ENCODE data around the gene NRIP3.
"Not testable (repeated sequence)": the region's sequence is repeated elsewhere in the genome, so short reads cannot be mapped to it uniquely, and the experiment has no call there.

The NRIP3 gene

DNA sequence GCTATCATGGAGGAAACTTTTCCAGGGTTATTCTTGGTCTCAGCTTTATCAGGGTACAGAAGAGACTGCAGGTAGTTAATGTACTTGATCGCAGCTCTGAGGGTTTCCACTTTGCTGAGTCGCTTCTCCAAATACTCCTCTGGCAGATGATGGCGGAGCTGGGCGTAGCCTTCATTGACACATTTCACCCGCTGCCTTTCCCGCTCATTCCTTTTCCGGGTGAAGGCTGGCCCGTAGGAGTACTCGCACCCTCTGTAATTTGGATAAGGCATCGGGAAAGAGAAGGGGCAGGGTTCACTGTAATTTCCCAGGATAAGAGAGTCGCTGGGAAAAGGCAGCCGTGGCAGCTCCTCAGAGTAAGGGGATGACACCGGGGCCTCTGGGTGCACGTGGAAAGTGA lies 66.1 kb downstream of the NRIP3 start:
- no peak overlapping the region for H3K4me3 ChIP-seq (ENCODE audit: low read depth, low read length)
- no peak for DNase-seq (ENCODE audit: low read depth)
- TF ChIP-seq MYC (IDR thresholded peaks at IDR 0.05; ENCODE audit: low read depth, low read length) (no peak), POLR2A (IDR thresholded peaks at IDR 0.05; ENCODE audit: extremely low read depth, insufficient read length) (no peak)
- TF ChIP-seq, protein P1, sequence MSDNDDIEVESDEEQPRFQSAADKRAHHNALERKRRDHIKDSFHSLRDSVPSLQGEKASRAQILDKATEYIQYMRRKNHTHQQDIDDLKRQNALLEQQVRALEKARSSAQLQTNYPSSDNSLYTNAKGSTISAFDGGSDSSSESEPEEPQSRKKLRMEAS (IDR thresholded peaks at IDR 0.05; ENCODE audit: low read depth, low read length) = no peak
- TF ChIP-seq, protein P2, sequence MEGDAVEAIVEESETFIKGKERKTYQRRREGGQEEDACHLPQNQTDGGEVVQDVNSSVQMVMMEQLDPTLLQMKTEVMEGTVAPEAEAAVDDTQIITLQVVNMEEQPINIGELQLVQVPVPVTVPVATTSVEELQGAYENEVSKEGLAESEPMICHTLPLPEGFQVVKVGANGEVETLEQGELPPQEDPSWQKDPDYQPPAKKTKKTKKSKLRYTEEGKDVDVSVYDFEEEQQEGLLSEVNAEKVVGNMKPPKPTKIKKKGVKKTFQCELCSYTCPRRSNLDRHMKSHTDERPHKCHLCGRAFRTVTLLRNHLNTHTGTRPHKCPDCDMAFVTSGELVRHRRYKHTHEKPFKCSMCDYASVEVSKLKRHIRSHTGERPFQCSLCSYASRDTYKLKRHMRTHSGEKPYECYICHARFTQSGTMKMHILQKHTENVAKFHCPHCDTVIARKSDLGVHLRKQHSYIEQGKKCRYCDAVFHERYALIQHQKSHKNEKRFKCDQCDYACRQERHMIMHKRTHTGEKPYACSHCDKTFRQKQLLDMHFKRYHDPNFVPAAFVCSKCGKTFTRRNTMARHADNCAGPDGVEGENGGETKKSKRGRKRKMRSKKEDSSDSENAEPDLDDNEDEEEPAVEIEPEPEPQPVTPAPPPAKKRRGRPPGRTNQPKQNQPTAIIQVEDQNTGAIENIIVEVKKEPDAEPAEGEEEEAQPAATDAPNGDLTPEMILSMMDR (IDR thresholded peaks at IDR 0.05; ENCODE audit: low read depth, low read length) = no peak

DNA sequence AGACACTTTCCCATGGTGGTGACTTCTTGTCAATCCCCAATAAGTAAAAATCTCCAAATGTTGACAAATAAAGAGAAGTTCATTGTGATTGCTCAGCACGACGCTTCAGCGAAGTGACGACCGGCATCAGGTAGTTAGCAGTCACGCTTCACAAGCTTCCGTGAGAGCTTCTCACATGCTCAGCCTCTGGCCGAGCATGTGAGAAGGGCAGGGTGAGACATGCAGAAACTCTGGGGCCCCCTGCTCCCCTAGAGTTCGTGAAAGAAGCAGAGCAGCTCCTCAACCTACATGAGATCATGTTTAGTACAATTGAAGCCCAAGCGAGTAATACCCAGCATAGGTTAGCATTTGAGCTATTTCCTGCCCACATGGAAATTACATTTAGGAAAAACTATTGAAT lies 66.6 kb downstream of the NRIP3 start:
- H3K4me3 ChIP-seq (ENCODE audit: low read depth, low read length) = no peak overlapping the region
- DNase-seq (ENCODE audit: low read depth) = no peak
- TF ChIP-seq POLR2A (IDR thresholded peaks at IDR 0.05; ENCODE audit: extremely low read depth, insufficient read length) (no peak), MYC (IDR thresholded peaks at IDR 0.05; ENCODE audit: low read depth, low read length) (no peak)
- TF ChIP-seq, protein P2 (IDR thresholded peaks at IDR 0.05; ENCODE audit: low read depth, low read length) = no peak
- TF ChIP-seq, protein P1 (IDR thresholded peaks at IDR 0.05; ENCODE audit: low read depth, low read length) = no peak

DNA sequence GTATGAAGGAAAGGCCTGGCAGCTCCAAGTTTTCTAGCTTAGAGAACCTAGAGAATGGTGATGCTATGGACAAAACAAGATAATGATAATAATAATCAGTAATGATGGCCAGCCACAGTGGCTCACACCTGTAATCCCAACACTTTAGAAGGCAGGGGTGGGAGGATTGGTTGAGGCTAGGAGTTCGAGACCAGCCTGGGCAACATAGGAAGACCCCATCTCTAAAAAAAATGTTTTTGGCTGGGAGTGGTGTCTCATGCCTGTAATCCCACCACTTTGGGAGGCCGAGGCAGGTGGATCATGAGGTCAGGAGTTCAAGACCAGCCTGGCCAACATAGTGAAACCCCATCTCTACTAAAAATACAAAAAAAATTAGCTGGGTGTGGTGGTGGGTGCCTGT lies 68.0 kb downstream of the NRIP3 start:
- DNase-seq (ENCODE audit: low read depth); H3K4me3 ChIP-seq (ENCODE audit: low read depth, low read length): not testable (repeated sequence)

DNA sequence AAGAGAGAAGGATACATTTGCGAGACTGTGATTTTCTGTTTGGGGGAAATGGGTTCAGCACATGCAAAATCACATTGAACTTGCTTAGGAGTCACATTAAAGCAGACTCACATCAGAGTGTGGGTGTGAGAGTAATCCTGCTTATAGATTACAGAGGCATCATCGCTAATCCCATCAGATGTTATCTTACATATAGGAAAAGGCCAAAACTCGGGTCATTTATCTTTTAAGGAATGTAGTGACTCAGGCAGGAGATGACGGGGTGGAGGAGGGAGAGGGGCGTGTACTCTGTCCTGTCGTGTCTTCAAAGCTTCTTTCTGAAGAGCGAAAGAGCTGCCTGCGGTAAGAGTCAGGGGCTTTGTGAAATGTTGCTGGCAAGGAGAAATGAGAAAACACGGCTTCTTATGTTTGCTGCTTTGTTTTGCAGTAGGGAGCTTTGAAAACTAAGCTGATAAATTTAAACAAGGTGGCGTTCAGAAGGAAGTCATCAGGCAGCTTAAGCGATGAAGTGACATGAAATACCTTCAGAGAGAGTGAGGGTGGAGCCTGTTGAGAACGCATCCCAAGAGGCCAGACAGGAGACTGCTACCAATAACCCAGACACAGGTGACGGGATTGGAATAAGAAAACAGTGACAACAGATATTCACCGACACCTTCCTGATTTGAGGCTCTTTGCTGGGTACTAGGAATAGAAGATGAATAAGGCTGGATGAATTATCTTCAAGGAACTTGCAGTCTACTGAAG lies 68.9 kb downstream of the NRIP3 start:
- TF ChIP-seq MYC (IDR thresholded peaks at IDR 0.05; ENCODE audit: low read depth, low read length) (no peak), POLR2A (IDR thresholded peaks at IDR 0.05; ENCODE audit: extremely low read depth, insufficient read length) (no peak)
- TF ChIP-seq, protein P1 (IDR thresholded peaks at IDR 0.05; ENCODE audit: low read depth, low read length) = no peak
- TF ChIP-seq, protein P2 (IDR thresholded peaks at IDR 0.05; ENCODE audit: low read depth, low read length) = no peak
- no peak overlapping the region for H3K4me3 ChIP-seq (ENCODE audit: low read depth, low read length)
- DNase-seq (ENCODE audit: low read depth) = no peak

DNA sequence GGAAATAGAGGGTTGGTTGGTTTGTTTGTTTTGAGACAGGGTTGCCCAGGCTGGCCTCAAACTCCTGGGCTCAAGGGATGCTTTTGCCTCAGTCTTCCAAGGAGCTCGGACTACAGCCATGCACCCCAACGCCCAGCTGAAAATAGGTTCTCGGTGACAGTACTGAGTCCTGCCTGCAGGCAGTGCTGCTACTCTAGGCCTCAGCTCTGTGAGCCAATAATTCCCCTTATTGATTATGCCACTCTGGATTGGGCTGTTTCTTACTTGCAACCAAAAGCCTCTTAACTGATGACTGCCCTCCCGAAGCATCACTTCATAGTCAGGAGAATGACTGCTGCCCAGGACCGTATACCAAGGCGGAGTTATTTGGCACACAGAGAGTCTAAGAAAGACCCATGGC lies 69.9 kb downstream of the NRIP3 start:
- TF ChIP-seq MYC (IDR thresholded peaks at IDR 0.05; ENCODE audit: low read depth, low read length) = no peak
- TF ChIP-seq, protein P2 (IDR thresholded peaks at IDR 0.05; ENCODE audit: low read depth, low read length) = no peak
- TF ChIP-seq POLR2A (IDR thresholded peaks at IDR 0.05; ENCODE audit: extremely low read depth, insufficient read length) = no peak
- TF ChIP-seq, protein P1 (IDR thresholded peaks at IDR 0.05; ENCODE audit: low read depth, low read length) = no peak
- no peak for DNase-seq (ENCODE audit: low read depth)
- no peak overlapping the region for H3K4me3 ChIP-seq (ENCODE audit: low read depth, low read length)

DNA sequence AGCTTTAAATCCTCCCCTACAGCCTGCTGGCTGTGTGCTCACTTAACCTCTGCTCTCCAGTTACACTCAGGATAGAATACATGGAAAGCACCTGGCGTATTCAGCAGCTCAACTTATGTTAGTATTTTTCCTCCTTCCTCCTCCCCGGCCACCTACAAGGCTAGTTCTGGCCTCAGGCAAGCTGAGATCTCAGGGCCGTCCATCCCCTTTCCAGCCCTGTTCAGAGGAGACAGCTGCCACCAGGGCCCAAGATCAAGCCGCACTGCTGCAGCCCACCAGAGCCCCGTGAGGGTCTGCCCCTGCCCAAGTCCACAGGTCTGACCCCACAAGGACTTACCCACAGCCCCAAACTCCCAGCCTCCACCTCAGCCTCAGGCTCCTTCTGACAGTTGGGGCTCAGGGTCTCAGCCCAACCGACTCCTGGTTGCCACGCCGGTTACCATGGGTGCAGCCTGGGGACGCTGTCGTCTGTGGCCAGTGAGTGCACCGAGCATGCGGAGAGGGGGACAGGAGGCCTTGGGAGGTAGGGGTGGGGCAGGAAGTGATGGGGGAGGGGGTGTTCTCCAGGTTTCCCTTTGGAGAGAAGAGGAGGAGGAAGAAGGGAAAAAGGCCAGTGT lies 71.1 kb downstream of the NRIP3 start, which contains the start of gene C11orf16:
Gene C11orf16, minus strand, starts transcription at position 384 of the 617 bp plus-strand sequence. CDS start 639 bp downstream, outside the sequence.
- DNase-seq (ENCODE audit: low read depth) = no peak

More for the DNA sequence above, 71.1 kb downstream of the NRIP3 start, which contains the start of gene C11orf16:
- no peak within 1 kb of the TSS for H3K4me3 ChIP-seq (ENCODE audit: low read depth, low read length)
- TF ChIP-seq MYC (IDR thresholded peaks at IDR 0.05; ENCODE audit: low read depth, low read length) = no peak
- TF ChIP-seq, protein P2 (IDR thresholded peaks at IDR 0.05; ENCODE audit: low read depth, low read length) = no peak
- no peak for TF ChIP-seq POLR2A (IDR thresholded peaks at IDR 0.05; ENCODE audit: extremely low read depth, insufficient read length)
- TF ChIP-seq, protein P1 (IDR thresholded peaks at IDR 0.05; ENCODE audit: low read depth, low read length) = no peak

Measured in NB4 (cell line).